Cardiac septum (tissue), 1 donor: Measurements from ENCODE around the gene CD6. TPM values are rescaled to one million over a fixed set of nuclear protein-coding genes. Genes with fewer than 3 reads are reported as not detected.
A peak's percentile ranks its signal among the peaks of the same experiment; 100 is the strongest.
"Not testable (repeated sequence)": the region's sequence is repeated elsewhere in the genome, so short reads cannot be mapped to it uniquely, and the experiment has no call there.

Experiments used
- DNase-seq: peaks from one replicate; pipeline ENCODE4 v3.0.0-alpha.2; 2020; ENCODE audit warnings: low spot score
- intact Hi-C: fragments of 100-400 bp; cut with DNase I; formaldehyde crosslinking; loops from one replicate; pipeline ENCODE4 v1.14.0; 2022
- total RNA-seq: library from RNA; stranded (reverse); fragmentation: NEBNext Ultra II Directional; extraction: Animal tissue kit (Norgen Biotek cat#: 25700); gene quantifications from one replicate; pipeline ENCODE4 v1.2.1, GENCODE V29; 2021
- donor health status: DM: no; HTN: no; CAD: no.

The CD6 gene
- total RNA-seq, 1 donor from 2014 or later: 0.86 TPM

- intact Hi-C loops: no loop called here
- DNase-seq: no peak
Observed at GRCh38 chr11:60950933-60951605, 20.4 kb upstream of the CD6 start.

GRCh38 chr11:60951606-60951903 is 19.9 kb upstream of the CD6 start:
- DNase-seq: no peak
- intact Hi-C loops: no loop called here

- peak; percentile 94 for DNase-seq
- intact Hi-C loops: no loop called here
Observed at GRCh38 chr11:60951904-60952741, 19.4 kb upstream of the CD6 start, which contains the start of gene SLC15A3. Gene SLC15A3, minus strand, starts transcription at chr11:60952176. Its CDS starts 625 bp downstream, at chr11:60951551.

GRCh38 chr11:60952742-60953170 is 18.7 kb upstream of the CD6 start:
- intact Hi-C loops: no loop called here
- no peak for DNase-seq

GRCh38 chr11:60953781-60954180 is 17.7 kb upstream of the CD6 start:
- no peak for DNase-seq
- intact Hi-C loops: no loop called here

DNA sequence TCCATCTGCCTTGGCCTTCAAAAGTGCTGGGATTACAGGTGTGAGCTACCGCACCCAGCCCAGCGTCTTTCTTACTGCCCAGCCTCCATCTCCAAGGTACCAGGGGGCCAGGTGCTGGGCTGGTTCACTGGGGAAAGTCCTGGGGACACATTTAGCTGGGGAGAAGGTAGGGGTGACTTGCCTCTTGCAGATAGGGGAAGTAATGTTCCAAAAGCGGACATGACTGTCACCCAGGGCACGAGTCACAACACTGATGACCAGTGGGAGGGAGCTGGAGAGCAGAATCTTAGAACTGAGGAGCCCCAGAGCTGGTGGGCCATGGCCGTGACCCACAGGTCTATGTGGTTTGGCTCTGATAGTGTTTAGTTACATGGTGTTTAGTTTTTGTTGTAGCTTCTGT is 17.1 kb upstream of the CD6 start:
- intact Hi-C loops: no loop called here
- no peak for DNase-seq

- DNase-seq: no peak
- intact Hi-C loops: no loop called here
Observed at GRCh38 chr11:60955571-60955970, 15.9 kb upstream of the CD6 start.

DNA sequence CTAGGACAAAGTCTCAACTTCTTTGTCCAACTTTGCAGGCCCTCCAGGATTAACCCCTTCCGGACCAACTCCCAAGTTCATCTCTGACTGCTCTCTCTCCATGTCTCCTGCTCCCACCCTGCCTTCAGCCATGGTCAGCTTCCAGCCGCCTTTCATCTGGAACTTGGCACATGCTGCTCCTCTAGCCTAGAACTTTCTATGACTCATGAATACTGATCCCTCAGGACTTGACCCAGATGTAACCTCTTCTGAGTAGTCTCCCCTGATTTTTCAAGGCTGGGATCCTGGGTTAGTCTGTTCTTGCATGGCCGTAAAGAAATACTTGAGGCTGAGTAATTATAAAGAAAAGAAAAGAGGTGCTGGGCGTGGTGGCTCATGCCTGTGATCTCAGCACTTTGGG is 14.3 kb upstream of the CD6 start:
- DNase-seq: no peak
- intact Hi-C loops: no loop called here

GRCh38 chr11:60959431-60959830 is 12.0 kb upstream of the CD6 start:
- DNase-seq: no peak
- intact Hi-C loops: no loop called here

DNA sequence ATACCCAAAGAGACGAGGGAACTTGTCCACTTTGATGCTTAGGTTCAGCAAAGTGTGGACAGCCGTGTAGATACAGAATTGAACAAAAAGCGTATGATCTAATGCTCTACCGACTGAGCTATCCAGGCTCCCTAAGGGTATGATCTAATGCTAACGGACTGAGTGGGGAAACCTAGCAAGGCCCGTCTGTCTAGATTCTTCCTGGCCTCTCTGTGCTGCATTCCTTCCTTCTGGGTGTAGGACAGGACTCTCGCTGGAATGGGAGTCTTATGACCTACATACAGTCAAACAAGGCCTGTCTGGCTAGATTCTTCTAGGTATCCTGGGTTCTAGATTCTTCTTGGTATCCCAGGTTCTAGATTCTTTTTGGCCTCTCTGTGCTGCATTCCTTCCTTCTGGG is 11.1 kb upstream of the CD6 start:
- no peak for DNase-seq
- intact Hi-C loops: no loop called here

DNA sequence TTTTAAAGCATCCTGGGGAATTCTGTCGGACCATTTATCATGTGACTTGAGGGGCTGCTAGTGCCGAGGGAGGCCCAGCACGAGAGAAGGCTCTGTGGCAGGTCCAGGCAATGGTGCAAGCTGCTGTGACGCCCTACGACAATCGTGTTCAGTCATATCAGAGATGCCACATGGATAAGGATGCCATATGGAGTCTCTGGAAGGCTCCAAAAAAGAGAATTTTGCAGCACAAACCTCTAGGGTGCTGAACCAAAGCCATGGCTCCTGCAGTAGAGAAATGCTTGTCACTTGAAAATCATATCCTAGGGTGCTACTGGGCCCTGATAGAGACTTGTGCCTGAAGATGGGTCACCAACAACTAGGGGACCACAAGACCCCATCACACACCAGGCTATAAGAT is 6.7 kb upstream of the CD6 start:
- no peak for DNase-seq
- intact Hi-C loops: no loop called here

DNA sequence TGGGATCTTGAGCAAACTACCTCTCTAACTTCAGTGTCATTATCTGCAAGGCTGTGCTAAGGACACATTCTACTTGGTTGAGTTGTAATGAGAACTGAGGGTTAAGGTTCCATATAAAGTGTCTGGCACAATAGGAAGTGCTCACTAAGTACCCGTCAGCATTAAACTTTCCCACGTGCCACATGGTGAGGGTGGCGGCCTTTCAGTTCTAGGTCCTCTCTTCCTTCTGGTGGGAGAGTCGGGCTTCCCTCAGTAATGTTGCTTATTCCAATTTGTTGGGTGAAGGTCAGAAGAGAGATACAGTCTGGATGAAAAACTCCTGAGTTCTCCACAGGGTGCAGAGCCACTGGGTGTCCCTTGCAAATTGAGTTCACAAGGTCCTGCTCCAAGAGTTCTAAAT is 4.6 kb upstream of the CD6 start:
- intact Hi-C loops: no loop called here

DNA sequence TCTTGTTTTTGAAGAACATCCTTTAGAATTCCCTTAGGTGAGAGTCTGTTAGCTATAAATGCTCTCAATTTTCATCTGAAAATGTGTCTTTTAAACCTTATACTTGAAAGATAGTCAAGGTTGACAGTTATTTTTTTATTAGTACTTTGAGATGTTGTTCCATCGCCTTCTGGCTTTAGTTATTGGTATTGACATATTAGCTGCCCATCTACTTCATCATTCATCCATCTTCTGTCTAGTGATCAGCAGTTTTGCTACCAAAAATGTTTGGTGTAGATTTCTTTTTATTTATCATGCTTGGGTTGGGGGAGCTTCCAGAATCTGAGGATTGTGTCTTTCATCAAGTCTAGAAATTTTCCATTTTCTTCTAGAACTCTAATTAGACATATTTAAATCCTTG is 3.3 kb upstream of the CD6 start:
- intact Hi-C loops: no loop called here
- no peak for DNase-seq

More for the DNA sequence above, 4.6 kb upstream of the CD6 start:
- no peak for DNase-seq

DNA sequence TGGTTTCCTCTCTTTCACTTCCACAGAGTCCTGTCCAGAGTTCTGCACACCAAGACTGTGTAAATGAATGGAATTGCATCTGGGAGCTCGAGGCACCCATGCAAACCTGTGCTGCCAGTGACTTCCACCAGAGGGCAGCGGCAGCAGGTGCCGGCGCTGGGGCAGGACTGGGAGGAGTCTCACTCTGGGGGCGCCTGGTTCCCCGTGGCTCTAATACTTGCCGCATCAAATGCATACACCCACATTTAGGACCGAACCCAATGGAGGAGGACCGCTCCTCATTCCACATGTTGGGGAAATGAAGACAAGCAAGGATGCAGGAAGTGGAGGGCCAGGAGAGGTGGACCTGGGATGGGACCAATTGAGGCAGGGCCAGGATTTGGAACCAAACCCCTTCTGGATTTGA is 1.1 kb upstream of the CD6 start:
- DNase-seq: peak; percentile 86
- intact Hi-C loops: loop anchor here (2.0 kb wide), 1 partner anchor 158 kb away; no protein-coding TSS in a partner anchor

- no peak for DNase-seq
- intact Hi-C loops: loop anchor here (2.0 kb wide), 1 partner anchor 158 kb away; no protein-coding TSS in a partner anchor
Observed at GRCh38 chr11:60970890-60971289, 590 bp upstream of the CD6 start.

GRCh38 chr11:60972182-60973030 is 926 bp downstream of the CD6 start:
- no peak for DNase-seq
- intact Hi-C loops: no loop called here

- DNase-seq: no peak
- intact Hi-C loops: no loop called here
Observed at GRCh38 chr11:60973699-60974098, 2.2 kb downstream of the CD6 start.

DNA sequence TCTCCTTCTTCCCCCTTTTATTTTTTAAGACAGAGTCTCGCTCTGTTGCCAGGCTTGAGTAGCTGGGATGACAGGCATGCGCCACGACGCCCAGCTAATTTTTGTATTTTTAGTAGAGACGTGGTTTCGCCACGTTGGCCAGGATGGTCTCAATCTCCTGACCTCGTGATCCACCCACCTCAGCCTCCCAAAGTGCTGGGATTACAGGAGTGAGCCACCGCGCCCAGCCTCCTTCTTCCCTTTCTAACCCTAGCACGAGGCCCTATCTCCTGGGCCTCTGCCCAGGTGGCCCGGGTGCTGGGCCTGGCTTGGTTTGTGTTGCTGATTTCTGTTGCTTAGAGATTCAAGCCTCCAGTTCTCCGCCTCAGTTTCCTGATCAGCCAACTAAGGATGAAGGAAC is 2.8 kb downstream of the CD6 start:
- peak; percentile 53 for DNase-seq
- intact Hi-C loops: not testable (repeated sequence)

GRCh38 chr11:60974726-60975125 is 3.2 kb downstream of the CD6 start:
- intact Hi-C loops: no loop called here
- DNase-seq: no peak

GRCh38 chr11:60977224-60977623 is 5.7 kb downstream of the CD6 start:
- peak; percentile 49 for DNase-seq
- intact Hi-C loops: no loop called here
